ENCODE results near the gene KRT84.

KRT84 gene

GRCh38 chr12:52385226-52385702 lies at the start of gene KRT84:
Gene KRT84 (minus strand): TSS chr12:52385652. CDS start chr12:52385585, 67 bp downstream.
- no peak for DNase-seq (ENCODE audit: low read depth)

DNA sequence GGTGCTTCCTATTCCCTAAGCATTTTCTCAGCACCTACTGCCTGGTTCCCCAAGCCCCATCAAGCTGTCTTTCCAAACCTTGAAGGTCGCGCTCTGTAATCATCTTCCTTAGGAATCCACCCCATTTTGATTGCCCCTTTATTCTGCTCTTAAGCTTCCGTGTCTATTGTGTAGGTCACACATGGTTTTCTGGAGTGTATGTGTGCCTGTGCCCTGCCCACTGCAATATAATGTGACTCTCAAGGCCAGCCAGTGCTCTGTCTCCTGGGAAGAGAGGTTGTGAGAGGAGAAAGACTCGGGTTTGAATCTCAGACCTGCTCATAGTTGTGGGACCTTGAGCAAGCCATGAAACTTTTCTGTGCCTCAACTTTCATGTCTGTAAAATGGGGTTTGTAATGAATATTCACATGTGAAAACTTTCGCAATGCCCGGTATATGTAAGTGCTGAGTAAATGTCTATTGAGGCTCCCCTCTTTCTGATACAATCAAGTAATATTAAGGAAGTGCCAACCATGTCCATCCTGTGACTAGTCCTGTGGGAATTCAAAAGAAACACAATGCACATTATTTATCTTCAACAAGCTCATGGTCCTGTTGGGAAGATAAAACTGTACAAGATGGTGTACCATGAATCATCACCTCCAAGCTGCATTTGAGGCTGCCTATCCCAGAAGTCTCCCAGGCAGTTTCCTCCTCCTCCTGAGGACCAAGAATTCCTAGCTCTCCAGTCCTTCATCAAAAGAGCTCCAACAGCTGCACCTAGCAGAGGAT lies 49.5 kb upstream of the KRT84 start:
- no peak for DNase-seq (ENCODE audit: low read depth)

DNA sequence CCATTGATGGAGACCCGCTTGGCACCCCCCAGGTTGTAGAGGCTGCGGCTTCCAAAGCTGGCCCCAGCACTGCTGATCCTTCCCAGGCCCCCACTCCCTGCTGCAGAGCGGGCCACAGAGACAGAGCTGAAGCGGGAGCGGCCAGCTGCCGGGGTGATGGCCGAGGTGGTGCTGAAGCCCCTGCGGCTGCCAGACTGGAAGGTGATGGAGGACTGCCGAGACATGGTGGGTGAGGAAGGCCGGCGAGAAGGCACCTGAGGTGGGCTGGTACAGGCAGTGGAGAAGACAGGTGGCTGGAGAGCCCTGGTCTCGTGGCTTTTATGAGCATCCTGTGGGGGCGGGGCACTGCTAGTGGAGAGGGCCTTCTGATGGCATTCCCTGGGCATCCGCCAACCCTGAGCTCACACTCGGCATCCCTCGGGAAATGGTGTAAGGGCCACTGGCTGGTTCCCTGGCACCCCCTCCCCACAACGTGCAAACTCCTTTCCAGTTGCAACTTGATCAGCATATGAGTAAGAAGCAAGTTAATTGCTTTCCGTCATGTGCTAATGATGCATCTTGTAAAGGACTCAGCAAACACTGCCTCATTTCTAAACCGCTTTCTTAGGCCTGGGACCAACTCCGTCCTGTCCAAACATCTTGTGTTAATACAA lies 48.8 kb upstream of the KRT84 start, which contains the start of gene KRT75:
Gene KRT75, minus strand, starts transcription at position 291 of the 653 bp plus-strand sequence. Its CDS starts 67 bp downstream, at position 224.
- DNase-seq (ENCODE audit: low read depth): no peak

GRCh38 chr12:52433501-52434080 lies 48.1 kb upstream of the KRT84 start:
- DNase-seq (ENCODE audit: low read depth): no peak

DNA sequence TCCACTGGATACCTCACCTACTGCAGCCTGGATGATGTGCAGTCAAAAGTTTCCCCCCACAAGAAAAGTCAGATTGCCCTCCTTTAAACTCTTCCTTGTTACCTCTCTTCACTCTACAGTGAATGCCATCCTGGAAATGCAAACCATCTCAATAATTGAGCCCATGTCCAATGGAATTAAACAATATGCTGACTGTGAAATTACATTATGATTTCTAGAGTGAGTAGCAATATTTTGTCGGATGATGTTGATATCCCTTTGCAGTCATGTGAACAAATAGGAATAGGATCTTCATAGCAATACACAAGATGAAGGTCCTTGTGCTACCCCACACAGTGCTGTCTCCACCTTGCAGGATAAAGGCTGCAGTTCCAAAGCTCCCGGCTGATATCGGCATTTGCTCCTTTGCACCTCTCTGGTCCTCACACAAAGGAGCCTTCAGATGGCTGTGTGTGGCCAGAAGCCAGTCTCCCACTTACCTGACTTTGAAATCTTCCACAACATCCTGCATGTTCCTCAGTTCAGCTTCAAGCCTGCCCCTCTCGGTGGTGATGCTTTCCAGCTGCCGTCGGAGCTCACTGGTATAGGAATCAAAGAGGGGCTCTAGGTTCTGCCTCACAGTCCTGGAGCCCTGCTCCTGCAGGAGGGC lies 47.2 kb upstream of the KRT84 start:
- DNase-seq (ENCODE audit: low read depth): no peak

DNA sequence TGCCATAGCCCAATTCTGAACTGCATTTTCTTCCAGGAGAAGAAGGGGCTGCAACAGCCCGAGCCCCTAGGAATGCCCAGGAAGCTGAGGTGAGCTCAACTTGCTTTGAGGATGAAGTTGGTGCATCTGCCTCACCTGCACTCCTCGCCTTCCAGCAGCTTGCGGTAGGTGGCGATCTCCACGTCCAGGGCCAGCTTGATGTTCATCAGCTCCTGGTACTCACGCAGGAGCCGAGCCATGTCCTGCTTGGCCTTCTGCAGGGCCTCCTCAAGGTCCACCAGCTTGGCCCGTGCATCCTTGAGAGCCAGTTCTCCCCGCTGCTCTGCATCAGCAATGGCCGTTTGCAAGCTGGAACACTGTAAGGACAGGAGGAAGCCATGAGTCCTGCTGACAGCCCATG lies 42.7 kb upstream of the KRT84 start:
- no peak for DNase-seq (ENCODE audit: low read depth)

- DNase-seq (ENCODE audit: low read depth): no peak
Measured at GRCh38 chr12:52427083-52427482, 41.6 kb upstream of the KRT84 start.

DNA sequence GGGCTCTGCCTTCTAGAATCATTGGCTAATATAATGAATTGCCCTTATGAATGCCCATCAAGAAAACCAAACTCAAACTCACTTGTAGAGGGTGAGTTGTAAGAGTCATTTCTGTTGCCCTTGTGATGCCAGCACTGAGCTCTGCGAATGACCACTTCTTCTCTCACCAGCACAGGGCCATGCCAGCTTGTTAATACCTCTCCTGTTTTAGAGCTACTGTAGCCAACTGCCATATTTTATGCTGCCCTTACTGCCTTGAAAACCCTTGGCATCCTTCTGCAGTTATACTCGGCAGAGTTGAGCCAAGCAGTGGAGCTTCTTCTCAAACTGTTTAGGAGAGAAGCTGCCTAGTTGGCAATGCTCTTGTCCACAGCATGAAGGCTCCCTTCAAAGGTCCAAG lies 40.6 kb upstream of the KRT84 start:
- no peak for DNase-seq (ENCODE audit: low read depth)

DNA sequence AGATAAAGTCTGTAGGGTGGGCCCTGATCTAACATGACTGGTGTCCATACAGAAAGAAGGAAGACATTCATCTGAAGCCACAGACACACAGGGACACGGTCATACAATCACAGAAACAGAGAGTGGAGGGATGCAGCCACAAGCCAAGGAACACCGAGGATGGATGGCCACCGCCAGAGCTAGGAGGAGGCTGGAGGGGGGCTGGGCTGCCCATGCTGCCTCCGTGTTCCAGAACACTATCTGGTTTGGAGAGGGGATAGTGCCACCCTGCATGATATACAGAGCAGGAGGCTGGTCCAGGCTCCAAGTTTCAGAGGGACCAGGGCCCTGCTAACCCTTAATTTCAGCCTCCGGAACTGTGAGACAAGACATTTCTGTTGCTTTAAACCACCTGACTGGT lies 40.0 kb upstream of the KRT84 start:
- no peak for DNase-seq (ENCODE audit: low read depth)

DNA sequence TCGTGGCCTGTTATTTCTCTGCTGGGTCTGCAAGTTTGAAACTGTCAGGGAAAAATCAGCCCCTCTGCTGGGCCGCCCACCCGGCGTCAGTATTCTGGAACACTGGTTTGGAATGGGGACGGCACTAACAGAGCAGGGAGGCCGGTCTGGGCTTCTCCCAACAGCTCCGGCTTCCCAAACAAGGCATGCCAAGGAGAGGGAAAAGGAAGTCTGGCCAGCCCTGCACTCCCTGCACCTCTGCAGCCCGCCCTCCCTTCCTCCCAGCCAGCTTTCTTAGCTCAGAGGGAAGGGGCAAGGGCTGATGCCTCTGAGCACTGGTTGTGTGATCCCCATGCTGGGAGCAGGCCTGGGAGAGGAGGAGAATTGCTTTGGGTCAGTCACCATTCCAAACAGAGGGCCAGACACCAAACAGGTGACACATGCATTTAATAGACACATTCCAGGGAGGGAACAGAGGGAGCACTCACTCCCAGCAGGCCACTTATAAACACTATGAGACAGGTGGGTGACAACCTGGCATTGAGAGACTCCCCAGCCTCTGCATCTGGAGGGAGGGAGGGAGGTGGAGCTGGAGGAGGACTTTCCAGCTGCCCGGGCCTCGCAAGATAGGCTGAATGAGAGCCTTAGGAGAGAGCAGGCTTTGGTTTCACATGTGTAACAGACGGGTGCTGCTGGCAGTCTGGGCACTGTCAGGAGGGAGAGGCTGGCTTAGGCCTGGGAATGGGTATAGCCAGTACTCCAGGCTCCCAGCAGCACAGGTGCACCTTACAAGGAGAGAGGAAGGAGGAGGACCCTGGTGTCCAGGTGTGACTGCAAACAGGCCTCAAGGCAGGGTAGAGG lies 38.4 kb upstream of the KRT84 start:
- no peak for DNase-seq (ENCODE audit: low read depth)

DNA sequence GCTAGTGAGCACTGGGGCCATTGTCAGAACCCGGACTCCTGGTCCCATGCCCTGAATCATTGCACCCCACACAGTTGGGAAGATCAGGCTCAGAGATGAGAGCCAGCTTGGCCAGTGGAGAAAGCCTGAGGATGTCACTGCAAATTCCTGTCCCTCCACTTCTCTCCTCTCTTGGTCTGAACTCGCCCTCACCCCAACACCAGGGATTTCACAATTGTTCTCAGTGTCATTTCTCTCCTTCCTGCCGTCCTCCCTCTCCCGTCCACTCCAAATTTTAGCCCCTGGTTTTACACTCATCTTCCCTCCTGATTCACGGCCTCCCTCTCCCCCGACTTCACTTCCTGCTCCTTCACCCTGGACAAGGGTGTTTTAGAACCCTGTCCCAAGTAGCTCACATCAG lies 37.6 kb upstream of the KRT84 start:
- no peak for DNase-seq (ENCODE audit: low read depth)

DNA sequence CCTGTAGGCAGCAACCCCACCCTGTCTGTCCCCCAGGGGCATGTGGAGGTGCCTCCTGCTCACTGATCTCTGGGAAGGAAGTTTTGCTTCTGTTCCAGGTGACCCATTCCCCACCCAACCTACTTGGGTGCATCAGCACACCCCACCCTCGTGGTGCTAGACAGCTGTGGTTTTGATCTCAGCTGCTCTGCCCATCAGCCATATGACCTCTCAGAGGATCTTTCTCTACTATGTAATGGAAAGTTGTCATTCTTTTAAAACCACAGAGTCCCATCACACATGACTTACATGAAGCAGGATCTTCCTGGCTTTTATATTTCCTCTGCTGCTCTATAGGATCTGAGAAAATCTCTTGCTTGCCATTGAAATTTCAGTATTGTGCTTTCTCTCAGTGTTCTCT lies 34.2 kb upstream of the KRT84 start:
- no peak for DNase-seq (ENCODE audit: low read depth)

DNA sequence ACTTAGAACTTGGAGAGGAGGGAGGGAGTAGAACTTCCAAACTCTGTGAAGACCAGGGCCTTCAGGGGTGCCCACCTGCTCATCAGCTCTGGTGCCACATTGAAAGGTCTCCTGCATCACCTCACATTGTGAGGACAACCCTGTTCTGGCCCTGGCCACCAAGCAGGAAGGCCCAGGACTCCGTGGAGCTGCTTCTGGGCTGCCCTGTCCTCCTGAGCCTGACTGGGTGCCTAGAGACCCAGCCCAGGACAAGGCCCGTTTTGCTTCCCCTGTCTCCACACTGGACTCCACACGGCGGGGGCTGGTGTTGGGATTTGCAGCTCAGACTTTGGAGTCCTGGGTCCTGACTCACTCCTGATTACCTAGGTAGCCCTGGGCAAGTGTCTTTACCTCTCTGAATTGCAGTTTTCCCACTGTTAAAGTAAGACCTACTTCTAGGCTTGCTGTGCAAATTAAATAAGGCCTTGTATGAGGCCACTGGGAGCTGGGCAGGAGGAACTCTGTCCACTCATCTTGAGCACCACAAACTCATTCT lies 33.2 kb upstream of the KRT84 start:
- no peak for DNase-seq (ENCODE audit: low read depth)

GRCh38 chr12:52417740-52418139 lies 32.3 kb upstream of the KRT84 start:
- no peak for DNase-seq (ENCODE audit: low read depth)

GRCh38 chr12:52416795-52417194 lies 31.3 kb upstream of the KRT84 start:
- DNase-seq (ENCODE audit: low read depth): no peak

GRCh38 chr12:52415870-52416750 lies 30.7 kb upstream of the KRT84 start:
- DNase-seq (ENCODE audit: low read depth): peak; percentile 47

GRCh38 chr12:52414936-52415335 lies 29.5 kb upstream of the KRT84 start:
- no peak for DNase-seq (ENCODE audit: low read depth)

DNA sequence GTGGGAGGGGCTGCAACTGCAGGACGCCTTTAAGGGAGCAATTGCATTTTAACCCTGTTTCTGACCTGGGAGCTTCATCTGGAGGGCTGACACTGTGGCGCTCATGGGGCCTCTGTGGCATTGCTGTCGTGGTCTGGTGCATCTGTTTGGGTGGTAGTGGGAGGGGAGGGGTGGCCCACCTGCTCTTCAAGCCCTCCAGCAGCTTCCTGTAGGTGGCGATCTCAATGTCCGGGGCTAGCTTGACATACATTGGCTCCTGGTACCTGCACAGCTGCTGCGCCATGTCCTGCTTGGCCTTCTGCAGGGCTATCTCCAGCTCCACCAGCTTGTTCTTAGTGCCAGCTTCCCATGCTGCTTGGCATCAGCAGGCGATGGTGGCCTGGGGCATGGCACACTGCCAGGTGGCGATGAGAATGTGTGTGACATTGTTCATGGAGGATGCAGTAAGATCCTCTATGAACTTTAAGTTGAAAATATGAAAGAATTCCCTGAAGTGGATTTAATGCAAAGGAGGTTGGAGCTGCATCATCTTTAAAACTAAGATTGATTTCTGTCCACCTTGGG lies 28.4 kb upstream of the KRT84 start:
- no peak for DNase-seq (ENCODE audit: low read depth)

GRCh38 chr12:52413202-52413601 lies 27.8 kb upstream of the KRT84 start:
- no peak for DNase-seq (ENCODE audit: low read depth)

DNA sequence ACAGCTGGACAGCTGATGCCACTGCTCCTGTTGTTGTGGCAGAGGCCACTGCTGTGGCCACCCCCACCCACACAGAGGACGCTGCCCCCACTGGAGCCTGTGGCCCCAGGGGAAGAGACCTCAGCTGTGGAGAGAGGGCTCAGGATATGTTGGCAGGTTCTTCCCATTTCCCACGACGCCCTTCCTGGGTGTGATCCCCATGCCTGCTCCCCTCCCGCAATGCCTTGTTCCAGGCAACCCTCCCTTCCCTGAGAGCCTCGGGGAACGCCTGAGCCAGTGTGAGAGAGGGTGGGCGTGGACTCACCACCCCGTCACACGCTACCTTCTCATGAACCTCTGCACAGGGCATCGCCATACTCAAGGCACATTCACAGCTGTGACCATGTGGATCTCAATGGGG lies 26.4 kb upstream of the KRT84 start:
- no peak for DNase-seq (ENCODE audit: low read depth)
